HG02571 (cell line): Measurements from ENCODE around the gene POLR1F.
"Not testable (repeated sequence)": the region's sequence is repeated elsewhere in the genome, so short reads cannot be mapped to it uniquely, and the experiment has no call there.

Experiments used
- ATAC-seq: cut with Tn5 transposase; IDR thresholded peaks from one replicate; pipeline ENCODE4 v1.9.1; 2021; ENCODE audit warnings: mild to moderate bottlenecking, moderate library complexity; ENCODE audit not compliant: unreplicated experiment

Gene POLR1F, protein sequence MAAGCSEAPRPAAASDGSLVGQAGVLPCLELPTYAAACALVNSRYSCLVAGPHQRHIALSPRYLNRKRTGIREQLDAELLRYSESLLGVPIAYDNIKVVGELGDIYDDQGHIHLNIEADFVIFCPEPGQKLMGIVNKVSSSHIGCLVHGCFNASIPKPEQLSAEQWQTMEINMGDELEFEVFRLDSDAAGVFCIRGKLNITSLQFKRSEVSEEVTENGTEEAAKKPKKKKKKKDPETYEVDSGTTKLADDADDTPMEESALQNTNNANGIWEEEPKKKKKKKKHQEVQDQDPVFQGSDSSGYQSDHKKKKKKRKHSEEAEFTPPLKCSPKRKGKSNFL

DNA sequence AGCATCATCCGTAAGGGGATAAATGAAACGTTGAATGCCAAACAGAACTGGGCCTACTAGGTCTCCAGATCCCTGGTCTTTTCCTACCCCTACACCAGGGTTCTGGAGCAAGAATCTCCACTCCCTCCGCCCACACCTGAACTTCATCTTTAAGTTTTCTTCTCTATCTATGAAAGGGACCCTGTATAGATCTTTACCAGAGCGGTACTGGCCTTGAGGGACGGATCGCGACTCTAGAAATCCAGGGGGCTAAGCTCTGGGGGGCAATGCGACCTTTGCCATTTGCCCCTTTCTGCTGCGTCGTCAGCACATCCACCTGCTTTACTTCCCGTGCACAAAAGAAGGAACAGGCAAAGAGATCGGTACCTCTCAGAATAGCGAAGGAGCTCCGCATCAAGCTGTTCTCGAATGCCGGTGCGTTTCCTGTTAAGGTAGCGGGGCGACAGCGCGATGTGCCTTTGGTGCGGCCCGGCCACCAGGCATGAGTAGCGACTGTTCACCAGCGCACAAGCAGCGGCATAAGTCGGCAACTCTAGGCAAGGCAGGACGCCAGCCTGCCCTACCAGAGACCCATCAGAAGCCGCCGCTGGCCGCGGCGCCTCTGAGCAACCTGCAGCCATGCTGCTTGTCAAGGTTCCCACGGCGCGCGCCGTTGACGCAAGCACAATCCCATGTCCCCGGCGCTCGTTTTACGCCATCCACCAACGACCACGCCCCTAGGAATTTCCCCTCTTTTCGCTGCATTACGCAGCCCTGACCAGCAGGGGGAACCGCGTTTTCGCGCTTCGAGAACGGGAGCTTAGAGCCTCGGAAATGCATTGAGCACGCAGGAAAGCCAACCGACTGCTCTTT lies at the start of gene POLR1F:
Gene POLR1F (minus strand): TSS at position 641 of the 852 bp plus-strand sequence. CDS start 21 bp downstream, at position 620.
- ATAC-seq = peak; percentile 99

GRCh38 chr7:19754521-19755116 lies 45.8 kb upstream of the POLR1F start:
- ATAC-seq = no peak

DNA sequence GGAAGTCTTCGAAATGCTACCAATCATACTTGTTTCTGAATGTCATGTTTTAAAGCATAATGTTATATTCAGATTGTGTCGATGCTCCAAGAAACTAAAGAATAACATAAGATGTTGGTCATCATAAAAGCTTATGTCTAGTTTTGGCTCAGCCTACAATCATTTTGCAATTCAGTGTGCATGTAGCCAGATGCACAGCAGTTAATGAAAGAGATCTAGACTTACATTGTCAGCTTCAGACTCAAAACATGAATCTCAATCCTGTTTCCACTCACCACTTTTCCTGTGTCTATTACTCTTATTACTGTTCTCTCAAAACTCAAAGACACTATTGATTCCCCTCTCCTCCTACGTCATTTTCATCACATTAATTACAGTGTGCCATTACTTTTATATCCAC lies 43.2 kb upstream of the POLR1F start:
- no peak for ATAC-seq

- ATAC-seq = no peak
These were observed 40.8 kb upstream of the POLR1F start for GRCh38 chr7:19749658-19750057.

- ATAC-seq = no peak
These were observed 39.0 kb upstream of the POLR1F start for GRCh38 chr7:19747740-19748339.

- ATAC-seq = no peak
These were observed 35.2 kb upstream of the POLR1F start for GRCh38 chr7:19744075-19744474.

- no peak for ATAC-seq
These were observed 19.9 kb upstream of the POLR1F start for GRCh38 chr7:19728716-19729115.

GRCh38 chr7:19725770-19726169 lies 16.9 kb upstream of the POLR1F start:
- no peak for ATAC-seq

GRCh38 chr7:19715499-19715898 lies 6.7 kb upstream of the POLR1F start:
- ATAC-seq = no peak

GRCh38 chr7:19713676-19714075 lies 4.8 kb upstream of the POLR1F start:
- ATAC-seq = no peak

DNA sequence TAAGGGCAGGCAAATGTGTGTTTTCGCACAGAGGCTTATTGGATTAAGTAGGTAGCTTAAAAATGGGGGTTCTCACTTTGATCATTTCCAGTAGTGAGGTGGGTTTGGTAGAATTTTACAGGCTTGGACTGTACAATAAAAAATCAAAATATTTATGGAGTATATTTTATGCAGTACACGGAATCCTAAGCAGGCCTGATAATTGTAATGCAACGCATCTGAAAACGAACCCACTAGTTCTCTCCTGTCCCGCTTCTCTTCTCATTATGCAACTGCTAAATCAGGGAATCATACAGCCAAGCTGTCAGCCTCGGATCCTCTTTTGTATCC lies 377 bp upstream of the POLR1F start:
- no peak for ATAC-seq

DNA sequence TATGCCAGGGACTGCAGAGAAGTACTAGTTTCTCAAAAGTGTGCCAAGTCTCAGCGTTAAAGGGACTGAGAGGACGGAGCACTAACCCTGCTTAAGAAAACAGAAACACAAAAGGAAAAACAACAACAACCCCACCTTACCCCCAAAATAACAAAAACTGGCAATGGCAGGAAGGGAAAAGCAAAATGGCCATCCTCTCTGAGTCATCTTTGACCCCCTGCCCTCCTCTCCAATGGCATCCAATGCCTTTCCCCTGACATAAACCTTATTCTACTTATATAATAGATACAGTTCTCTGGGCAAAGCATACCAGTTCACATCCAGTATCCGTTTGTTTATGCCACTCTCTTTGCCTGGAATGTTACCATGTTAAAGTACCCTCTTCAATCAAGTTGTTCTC lies 1.6 kb downstream of the POLR1F start:
- ATAC-seq = no peak

- no peak for ATAC-seq
These were observed 3.2 kb downstream of the POLR1F start for GRCh38 chr7:19705663-19706062.

DNA sequence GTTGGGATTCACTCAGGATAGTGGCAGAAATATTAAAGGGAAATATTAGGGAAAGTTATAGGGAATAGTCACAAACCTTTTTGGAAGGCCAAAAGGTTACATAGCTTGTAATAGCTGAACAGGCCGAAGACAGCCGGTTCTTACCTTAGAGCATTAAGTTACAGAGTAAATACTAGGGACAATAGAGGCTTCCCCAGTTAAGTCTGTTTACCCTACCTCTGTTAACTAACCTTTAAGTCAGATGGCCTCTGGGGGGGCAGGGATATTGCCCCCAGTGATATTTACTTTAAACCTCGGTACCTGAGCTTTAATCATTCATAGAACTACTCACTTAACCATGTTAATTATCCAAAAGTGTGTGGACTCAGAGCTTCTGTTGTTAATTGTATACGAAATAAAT lies 7.4 kb downstream of the POLR1F start:
- ATAC-seq = no peak

- no peak for ATAC-seq
These were observed 7.9 kb downstream of the POLR1F start for GRCh38 chr7:19700936-19701335.

DNA sequence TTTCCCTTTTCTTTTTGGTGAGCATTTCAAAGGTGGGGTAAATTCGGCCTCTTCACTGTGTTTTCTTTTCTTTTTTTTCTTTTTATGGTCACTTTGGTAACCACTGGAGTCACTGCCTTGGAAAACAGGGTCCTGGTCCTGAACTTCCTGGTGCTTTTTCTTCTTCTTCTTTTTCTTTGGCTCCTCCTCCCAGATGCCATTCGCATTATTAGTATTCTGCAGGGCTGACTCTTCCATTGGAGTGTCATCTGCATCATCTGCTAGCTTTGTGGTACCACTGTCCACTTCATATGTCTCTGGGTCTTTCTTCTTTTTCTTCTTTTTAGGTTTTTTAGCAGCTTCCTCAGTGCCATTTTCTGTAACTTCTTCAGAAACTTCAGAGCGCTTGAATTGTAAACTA lies 10.5 kb downstream of the POLR1F start:
- no peak for ATAC-seq

GRCh38 chr7:19696926-19697325 lies 11.9 kb downstream of the POLR1F start:
- ATAC-seq = no peak

DNA sequence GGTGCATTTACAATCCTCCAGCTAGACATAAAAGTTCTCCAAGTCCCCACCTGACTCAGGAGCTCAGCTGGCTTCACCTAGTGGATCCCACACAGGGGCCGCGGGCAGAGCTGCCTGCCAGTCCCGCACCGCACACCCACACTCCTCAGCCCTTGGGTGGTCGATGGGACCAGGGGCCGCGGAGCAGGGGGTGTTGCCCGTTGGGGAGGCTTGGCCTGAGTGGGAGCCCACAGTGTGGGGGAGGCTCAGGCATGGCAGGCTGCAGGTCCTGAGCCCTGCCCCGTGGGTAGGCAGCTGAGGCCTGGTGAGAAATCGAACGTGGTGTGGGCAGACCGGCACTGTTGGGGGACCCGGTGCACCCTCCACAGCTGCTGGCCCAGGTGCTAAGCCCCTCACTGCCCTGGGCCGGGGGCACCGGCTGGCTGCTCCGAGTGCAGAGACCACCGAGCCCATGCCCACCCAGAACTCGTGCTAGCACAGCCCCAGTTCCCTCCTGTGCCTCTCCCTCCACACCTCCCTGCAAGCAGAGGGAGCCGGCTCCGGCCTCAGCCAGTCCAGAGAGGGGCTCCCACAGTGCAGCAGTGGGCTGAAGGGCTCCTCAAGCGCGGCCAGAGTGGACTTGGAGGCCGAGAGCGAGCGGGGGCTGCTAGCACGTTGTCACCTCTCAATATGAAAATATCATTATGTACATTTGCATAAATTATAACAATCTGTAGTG lies 16.6 kb downstream of the POLR1F start:
- no peak for ATAC-seq

GRCh38 chr7:19690736-19691135 lies 18.1 kb downstream of the POLR1F start:
- ATAC-seq = no peak

- ATAC-seq = not testable (repeated sequence)
These were observed 19.7 kb downstream of the POLR1F start for GRCh38 chr7:19689130-19689529.

DNA sequence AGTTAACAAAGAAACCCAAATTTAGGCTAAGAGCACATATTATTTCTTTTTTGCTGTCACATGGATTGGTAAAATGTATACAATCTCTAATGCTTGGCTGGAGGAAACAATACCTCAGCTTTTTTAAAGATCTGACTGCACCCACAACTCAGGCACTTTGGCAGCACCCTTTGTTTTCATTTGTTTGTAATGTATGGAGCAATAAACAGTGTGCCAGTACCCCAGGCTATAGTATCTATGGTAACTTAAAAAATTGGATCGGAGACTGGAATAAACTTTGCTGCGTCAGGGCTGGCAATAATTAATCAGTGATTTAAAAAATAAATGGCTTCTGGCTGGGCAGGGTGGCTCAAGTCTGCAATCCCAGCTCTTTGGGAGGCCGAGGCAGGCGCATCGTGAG lies 27.2 kb downstream of the POLR1F start:
- no peak for ATAC-seq
